GM21447 (cell line): ENCODE measurements around the gene OTUD7B.
A peak's percentile ranks its signal among the peaks of the same experiment; 100 is the strongest.

ENCODE experiments used
- ATAC-seq: cut with Tn5 transposase; IDR thresholded peaks from one replicate; pipeline ENCODE4 v1.9.1; 2021; ENCODE audit not compliant: unreplicated experiment

OTUD7B gene

GRCh38 chr1:149923626-149924025 is 86.9 kb downstream of the OTUD7B start:
- no peak for ATAC-seq

- no peak for ATAC-seq
Observed at GRCh38 chr1:149917571-149918144, 92.9 kb downstream of the OTUD7B start, which contains the start of gene SV2A. SV2A (minus strand) TSS chr1:149917844; CDS start chr1:149913840, 4,004 bp downstream.

- no peak for ATAC-seq
Observed at GRCh38 chr1:149916898-149917252, 93.7 kb downstream of the OTUD7B start.

- no peak for ATAC-seq
Observed at GRCh38 chr1:149916193-149916897, 94.2 kb downstream of the OTUD7B start.

GRCh38 chr1:149915429-149916192 is 94.9 kb downstream of the OTUD7B start:
- ATAC-seq, result no peak

- no peak for ATAC-seq
Observed at GRCh38 chr1:149914545-149914944, 96.0 kb downstream of the OTUD7B start.

GRCh38 chr1:149906570-149907075 is 103.9 kb downstream of the OTUD7B start:
- no peak for ATAC-seq

GRCh38 chr1:149903836-149904491 is 106.6 kb downstream of the OTUD7B start:
- ATAC-seq, result no peak

- peak; percentile 98 for ATAC-seq
Observed at GRCh38 chr1:149899460-149900284, 110.9 kb downstream of the OTUD7B start, which contains the start of gene BOLA1. BOLA1 (plus strand) TSS chr1:149899568; CDS start chr1:149900060, 492 bp downstream.

- ATAC-seq, result no peak
Observed at GRCh38 chr1:149896575-149896974, 114.0 kb downstream of the OTUD7B start.

GRCh38 chr1:149888999-149889289 is 121.6 kb downstream of the OTUD7B start:
- no peak for ATAC-seq

GRCh38 chr1:149888247-149888998 is 122.1 kb downstream of the OTUD7B start:
- ATAC-seq, result peak; percentile 28
